GM04504 (cell line): ENCODE results near the gene LPIN1.

Source experiments
- DNase-seq: peaks from one replicate; pipeline ENCODE4 v3.0.0-alpha.2; 2012; ENCODE audit warnings: low read depth

Gene LPIN1

GRCh38 chr2:11784747-11785610 lies 38.5 kb downstream of the LPIN1 start:
- DNase-seq = peak; percentile 25

DNA sequence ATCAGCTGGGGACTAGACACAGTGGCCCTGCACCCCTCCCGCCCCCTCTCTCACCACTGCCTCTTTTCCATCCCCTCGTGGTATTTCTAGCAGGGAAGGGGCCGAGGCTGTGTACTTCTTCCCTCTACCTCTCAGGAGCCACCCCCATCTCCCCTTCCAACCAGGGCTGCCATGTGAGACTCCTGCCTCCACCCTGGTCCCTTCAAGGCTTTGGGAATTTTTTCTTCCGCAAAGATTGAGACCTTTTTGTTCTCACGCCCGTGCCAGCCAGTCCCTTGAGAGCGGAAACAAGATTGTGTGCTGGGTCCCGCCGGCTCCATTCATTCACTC lies 39.1 kb downstream of the LPIN1 start:
- DNase-seq = no peak

DNA sequence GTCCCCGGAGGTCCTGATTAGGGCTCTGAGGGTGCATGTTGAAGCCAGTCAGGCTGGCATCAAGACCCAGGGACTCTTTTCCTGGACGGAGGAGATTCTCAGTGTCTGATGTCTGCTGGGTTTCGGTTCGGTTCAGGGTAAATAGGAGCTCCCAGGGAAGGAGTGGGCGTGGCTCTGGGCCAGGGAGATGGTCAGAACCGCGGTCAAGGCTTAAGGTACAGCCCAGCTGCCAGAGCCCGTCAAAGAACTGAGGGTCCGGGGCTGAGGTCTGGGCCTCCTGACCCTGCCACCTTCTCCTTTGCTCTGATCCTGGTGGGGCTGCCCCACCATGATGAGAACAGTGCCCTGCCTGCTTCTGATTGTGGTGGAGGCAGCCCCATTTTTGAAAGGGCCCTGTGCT lies 39.8 kb downstream of the LPIN1 start:
- DNase-seq = no peak

DNA sequence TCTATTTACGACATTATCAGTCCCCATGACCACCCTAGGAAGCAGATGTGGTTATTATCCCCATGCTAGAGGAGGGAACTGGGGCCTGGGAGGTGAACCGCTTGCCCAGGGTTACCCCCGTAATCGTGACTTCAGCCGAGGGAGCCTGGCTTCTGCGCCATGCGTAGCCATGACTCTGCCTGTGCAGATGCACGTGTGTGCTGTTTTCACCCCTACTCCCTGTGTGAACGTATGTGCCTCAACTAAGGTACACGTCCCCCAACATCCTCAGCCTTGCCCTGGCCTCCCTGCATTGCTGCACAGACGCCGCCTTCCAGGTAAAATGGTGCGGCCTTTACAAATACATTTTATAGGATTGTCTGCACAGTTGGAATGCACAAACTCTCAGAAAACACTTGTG lies 40.2 kb downstream of the LPIN1 start:
- DNase-seq = no peak

GRCh38 chr2:11787991-11788390 lies 41.6 kb downstream of the LPIN1 start:
- DNase-seq = no peak

DNA sequence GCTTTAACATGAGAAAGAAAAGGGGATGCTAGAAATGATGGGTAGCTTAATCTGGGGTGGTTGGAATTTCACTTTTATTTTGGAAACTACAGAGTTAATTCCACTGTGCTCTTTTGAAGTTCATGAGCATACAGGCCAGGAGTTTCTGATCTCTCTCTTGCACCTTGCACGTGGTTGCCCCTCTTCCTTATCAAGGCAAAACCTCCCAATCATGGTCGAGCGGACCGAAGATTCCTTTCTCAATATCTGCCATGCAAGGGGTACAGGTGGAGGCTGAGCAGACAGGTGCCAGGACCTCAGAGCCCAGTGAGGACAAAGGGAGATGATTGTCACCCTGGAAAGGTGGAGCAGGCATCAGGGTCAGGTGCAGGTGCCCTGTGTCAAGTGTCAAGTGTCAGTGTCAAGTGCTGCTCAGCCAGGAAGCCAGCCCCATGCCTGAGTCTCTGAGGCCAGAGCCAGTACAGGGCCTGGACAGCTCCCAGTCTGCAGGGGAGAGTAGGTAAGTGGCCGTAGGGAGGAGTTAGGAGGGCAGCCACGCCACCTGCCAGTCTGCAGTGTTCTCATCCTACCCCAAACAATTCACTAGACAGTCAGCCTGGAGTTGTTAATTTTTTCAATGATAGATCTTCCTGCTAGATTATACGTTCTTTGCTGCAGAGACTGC lies 42.2 kb downstream of the LPIN1 start:
- no peak for DNase-seq

DNA sequence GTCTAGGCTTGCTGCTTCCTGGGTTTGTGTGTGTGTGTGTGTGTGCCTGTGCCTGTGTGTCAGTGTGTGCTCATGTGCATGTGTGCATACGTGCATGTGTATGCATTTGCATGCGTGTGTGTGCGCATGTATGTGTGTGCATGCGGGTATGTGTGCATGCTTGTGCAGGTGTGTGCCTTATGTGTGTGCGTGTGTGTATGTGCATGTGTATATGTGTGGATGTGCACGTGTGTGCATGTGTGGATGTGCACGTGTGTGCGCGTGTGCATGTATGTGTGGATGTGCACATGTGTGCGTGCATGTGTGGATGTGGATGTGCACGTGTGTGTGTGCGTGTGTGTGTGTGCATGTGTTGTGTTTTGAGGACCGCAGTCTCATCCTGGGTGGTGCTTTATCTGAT lies 42.8 kb downstream of the LPIN1 start:
- no peak for DNase-seq

DNA sequence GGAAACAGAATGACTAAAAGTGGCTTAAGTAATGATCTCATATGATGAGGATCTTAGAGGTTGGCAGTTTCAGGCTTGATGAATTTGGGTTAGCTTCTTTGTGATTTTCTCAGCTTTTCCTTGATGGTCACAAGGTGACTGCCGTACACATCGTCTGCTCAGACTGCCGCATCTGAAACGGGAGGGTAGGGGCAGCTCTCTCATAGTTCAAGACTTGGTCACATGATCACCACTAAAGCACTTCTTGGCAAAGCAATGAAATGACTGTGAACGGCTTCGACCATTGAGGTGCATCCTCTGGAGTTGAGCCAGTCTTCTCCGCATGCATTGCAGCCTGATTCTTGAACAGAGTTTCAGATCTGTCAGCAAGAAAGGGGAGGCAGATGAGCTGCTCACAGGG lies 43.8 kb downstream of the LPIN1 start:
- no peak for DNase-seq

DNA sequence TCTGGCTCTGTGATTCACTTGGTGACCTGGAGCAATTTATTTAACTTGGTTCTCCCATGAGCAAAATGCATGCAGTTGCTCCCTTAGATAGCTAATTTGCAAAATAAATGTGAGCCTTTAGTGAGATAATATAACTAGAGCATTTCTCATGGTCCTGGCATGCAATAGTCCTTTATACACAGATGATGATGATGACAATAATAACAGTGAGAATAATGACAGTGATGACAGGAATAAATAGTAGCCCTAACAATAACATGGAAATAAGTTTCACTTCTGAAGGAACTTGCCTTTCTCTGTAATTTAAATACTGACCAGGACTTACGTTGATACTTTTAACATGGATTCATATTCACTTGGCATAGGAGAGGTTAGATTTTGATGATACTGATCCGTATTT lies 49.2 kb downstream of the LPIN1 start:
- peak; percentile 19 for DNase-seq

DNA sequence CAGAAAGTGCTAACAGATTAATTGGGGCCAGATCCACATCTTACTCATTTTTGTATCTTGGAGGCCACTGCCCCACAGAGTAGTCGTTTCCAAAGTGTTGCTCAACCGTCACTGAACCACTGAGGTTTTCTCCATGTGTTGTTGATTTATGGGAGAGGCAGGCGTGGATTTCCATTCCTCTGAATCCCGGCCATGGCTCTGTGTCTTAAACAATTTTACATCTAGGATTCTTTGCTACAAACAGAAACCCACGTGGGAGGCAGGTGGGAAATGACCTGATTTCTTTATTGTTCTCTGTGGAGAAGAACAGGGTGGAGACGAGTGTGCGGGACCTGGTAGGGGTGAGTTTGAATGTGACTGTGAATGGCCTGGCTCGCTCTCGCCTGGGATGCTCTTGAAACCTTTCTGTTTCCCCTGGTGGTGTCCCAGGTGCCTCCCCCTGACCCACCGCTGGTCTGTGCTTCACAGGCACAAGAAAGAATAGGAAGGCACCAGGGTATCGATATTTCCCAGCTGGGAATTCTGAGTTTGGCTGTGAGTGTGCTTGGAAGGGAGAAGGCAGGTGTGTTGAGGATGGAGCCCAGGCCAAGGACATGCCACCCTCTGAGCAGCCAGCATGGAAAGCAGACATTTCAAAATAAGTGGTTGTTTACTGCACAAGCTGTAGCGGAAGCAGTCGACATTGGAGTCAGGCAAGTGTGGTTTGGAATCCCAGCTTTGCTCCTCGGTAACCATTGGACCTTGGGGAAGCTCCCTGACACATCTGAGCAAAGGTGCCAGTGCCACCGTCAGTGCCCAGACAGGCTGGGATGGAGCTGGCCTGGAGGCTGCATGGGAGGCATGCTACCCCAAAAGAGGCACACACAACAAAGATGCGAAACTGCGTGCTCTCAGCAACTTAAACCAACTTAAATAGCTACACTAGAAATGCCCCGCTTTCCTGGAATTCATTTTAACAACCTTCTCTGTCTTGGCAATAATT lies 50.0 kb downstream of the LPIN1 start:
- peak; percentile 92 for DNase-seq

- DNase-seq = no peak
These were observed 51.4 kb downstream of the LPIN1 start for GRCh38 chr2:11797846-11798245.

DNA sequence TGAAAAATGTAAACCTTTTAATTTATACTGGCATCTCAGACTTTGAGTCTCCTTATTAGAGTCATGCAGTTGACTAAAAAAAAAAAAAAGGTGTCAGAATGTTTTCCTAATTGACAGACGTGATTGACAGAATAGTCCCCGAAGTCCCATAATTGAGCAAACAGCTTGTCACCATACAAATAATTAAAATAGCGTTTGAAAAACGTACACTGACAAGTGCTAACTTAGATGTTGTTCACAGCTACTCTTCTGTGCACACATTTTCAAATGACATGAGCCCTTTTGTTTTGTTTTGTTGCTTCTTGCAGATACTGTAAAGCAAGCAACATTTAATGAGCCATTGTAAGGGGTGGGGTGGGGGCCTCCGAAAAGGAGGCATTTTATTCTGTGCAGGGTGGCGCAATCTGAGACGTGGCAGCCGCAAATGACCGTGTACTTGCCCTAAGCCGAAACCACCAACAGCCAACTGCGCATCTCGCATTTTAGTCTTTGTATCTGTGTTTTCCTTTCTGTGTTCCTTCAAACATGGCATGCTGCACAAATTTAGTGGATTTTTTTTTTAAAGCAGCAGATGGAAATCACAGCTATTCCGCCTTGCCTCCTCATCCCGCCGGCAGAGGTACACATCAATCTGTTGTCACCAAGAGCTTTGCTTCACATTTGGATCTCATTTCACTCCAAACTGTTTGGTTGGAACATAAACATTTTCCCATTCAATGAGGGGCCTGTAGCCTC lies 52.4 kb downstream of the LPIN1 start:
- DNase-seq = no peak

DNA sequence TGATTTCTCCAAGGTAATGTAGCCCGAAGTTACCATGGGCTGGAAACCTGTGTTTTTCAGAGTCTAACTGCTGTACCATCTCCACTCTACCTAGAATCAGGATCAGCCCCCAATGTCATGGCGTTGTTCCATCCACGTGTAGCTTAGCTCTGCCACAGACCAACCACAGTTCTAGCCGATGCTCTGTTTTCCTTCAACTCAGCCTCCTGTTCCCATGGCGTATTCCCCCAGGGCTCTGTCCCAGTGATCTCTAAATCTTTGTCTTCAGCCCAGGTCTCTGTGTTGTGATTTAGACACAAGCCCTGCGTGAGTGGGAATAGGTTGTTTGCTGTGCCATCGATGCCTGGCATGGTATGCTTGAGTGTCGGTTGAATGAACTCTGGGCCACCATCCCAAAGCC lies 53.4 kb downstream of the LPIN1 start:
- no peak for DNase-seq

GRCh38 chr2:11802782-11803191 lies 56.4 kb downstream of the LPIN1 start:
- no peak for DNase-seq

GRCh38 chr2:11805024-11805423 lies 58.6 kb downstream of the LPIN1 start:
- no peak for DNase-seq

DNA sequence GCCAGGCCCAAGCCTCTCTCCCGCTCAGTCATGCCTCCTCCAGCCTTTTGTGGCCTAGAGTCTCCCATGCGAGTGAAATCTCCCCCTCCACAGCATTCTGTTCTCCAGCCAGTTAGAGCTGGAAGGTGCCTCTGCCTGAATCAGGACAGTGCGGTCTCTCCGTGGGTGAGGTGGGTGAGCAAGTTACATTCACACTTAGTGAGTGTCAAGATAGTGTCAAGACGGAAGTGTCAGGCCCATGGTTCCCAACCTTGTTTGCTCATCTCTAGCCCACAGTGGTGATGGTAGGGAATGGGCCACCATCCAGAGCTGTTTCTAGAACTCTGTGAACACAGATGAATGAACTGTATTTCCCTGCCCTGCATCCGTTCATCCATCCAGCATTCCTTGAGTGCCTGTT lies 59.5 kb downstream of the LPIN1 start:
- no peak for DNase-seq

DNA sequence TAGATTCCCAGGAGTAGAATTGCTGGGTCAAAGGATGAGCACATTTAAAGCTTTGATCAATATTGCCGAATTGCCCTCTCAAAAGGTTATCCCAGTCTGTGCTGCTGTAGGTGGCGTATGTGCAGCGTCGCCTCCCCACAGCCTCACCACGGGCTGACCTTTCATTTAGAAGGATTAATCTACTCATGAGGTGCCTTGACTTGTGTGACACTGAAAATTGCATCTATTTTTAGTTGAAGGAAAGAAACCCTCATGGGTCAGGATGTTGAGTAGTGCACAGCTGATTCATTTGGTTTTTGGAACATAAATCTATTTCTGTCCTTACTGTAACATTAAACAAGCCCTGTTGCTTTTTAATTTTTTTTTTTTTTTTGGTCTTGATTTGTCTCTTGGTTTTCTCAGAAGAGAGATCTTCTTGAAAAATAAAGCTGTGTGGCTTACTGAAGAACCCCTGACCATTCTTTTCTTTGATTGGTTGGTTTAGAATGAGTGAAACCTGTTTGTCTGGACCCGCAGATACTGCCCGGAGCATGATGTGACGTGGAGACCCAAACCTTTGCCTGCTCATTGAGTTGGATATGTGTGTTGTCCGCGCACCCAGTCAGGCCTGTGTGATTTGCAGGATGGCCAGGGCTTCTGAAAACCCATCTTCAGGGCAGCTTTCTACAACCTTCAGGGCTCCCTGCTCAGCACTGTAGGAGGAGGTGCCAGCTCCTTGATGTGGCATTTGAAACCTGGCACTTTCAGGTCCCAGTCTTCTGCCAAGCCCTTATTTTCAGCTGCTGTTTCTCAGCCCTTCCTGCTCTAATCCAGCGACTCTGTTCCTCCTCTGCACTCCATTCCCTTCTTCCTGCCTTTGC lies 61.0 kb downstream of the LPIN1 start:
- DNase-seq = no peak

GRCh38 chr2:11808016-11808400 lies 61.6 kb downstream of the LPIN1 start:
- DNase-seq = no peak

DNA sequence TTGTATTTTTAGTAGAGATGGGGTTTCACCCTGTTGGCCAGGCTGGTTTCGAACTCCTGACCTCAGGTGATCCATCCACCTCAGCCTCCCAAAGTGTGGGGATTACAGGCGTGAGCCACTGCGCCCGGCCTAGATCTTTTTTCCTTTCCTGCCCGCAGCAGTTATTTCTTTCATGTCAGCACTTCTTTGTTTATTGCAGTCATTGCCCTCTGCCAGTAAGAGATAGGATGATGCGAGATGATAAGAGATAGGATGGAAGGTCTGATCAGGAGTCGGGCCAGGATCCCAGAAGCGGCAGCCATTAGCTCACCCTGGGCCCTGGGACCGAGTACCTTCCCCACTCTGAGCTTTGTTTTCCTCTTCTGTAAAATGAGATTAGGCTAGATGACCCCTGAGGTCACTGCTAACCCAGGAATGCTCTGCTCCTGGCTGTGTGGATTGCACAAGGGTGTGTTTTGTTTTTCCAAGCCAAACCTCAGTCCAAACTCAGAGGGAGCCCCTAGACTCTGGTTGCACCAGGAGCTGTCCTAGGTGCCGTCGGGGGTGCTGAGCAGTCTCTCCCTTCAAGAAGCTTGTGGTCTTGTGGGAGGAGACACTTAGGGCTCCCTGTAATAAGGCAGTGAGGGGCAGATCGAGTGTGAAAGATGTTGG lies 63.3 kb downstream of the LPIN1 start:
- DNase-seq = no peak

DNA sequence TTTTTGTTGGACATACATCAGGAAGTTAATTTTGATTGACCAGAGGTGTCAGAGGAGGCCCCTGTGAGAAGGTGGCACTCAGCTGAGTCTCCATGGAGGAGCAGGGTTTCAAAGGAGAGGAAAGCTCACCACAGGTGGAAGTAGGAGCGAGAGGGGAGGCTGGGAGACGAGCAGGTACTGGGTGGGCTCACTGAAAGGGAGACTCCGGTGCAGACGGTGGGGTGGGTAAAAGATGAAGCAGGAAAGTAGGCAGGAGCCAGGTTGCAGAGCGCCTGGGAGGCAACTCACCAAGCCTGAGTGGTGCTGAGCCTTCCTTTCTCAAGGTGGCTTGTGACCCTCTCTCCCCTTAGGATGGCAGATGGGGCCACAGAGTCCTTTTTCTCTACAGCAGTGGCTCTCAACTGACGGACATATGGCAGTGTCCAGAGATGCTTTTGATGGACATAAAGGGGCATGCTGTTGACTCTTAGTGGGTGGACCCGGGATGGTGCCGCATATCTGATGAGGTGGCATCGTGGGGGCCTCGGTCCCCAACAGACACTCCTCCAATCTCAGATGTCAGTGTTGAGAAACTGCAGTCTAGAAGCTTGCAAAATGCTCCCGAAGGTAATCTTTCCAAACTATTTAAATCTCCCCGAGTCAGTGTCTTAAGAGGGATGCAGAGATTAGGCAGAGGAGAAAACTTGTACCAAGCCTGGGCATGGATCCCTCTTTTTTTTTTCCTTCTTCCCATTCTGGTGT lies 64.0 kb downstream of the LPIN1 start:
- no peak for DNase-seq
